ENCODE measurements around the gene MLLT11.
"Not testable (repeated sequence)": the region's sequence is repeated elsewhere in the genome, so short reads cannot be mapped to it uniquely, and the experiment has no call there.

The MLLT11 gene

DNA sequence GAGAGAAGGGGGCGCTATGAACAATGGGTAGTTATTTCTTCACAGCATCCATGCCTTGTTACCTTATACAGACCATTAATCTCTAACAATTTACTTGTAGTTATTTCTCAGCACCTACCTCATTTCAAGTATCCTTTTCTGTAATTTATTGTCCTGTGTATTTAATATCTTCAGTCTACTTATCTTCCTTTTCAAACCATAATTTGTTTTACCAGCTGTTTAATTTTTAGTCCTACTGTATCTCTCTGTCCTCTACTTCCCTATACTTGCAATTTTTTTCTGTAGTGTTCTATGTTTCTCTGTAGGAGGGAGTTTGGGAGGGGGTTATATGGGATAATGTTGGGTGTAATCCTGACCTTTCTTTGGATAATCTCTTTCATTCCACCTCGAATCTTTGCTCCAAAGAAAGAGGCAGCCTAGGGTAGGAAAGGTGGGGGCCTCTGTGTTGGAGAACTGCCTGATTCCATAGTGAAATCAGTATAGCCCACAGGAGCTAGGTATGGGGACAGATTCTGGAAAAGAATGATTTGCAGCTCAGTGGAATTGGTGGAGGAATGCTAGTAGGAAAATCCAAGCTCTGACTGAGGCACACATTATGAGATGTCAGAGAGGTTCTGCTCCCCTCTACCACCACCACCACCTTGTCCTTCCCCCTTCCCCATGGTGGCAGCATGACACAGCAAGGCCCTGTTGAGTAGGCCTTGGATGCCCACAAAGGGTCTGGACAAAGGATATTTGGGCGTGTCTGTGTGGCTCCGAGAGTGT lies 642 bp downstream of the MLLT11 start:
- no peak for DNase-seq (ENCODE audit: low read depth in 1 of 2, low spot score in 1 of 2)
- TF ChIP-seq JUND (IDR thresholded peaks at IDR 0.05; ENCODE audit: low read depth) = no peak
- in situ Hi-C loops (cut with HindIII; ENCODE audit: low pct_unique_long_range_greater_than_20kb, low sequenced_read_pairs) = no loop called here

DNA sequence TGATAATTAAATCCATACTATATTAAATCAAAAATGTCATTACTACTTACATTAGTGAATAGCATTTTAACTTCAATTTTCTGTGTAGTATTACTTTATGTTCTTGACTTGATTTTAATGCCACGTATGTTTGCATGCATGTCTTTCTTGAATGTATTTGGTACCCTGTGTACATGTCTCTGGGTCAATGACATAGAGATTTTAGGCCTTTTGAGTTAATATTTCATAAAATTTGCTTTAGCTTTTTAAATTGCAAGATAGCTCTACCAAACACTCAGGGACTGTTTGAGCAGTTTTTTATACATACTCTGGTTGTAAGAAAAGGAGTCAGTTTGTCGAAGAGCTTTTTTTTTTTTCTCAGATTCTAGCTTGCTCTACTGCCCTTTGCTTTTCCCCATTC lies 1.5 kb downstream of the MLLT11 start:
- in situ Hi-C loops (cut with HindIII; ENCODE audit: low pct_unique_long_range_greater_than_20kb, low sequenced_read_pairs) = no loop called here
- no peak for TF ChIP-seq JUND (IDR thresholded peaks at IDR 0.05; ENCODE audit: low read depth)
- DNase-seq (ENCODE audit: low read depth in 1 of 2, low spot score in 1 of 2) = no peak

DNA sequence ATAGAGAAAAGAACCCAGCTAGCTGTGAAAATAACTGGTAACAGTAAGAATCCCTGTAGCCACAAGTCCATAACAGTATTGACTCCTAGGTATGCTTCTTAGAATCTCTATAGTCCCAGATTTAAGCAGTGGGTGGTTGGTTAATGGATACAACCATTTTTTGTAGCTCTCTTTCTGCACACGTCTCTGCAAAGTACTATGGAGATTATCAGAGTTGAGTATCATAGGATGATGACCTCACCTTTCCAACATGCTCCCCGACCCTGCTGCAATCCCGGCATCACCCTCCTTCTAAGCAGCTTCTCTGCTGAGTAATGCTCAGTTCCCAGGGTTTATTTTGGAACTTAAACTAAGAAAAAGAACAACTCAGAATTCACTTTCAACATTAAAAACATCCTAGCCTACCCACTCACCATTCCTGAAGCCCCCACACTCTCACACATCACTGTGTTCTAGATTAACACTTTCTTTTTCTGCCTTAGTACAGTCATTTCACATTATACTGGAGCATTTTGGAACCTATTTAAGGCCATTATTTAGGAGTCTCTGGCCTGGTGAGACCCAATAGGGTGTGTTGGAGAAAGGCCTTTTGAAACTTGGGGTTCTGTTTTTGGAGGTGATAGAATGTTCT lies 2.7 kb downstream of the MLLT11 start:
- in situ Hi-C loops (cut with HindIII; ENCODE audit: low pct_unique_long_range_greater_than_20kb, low sequenced_read_pairs) = no loop called here
- DNase-seq (ENCODE audit: low read depth in 1 of 2, low spot score in 1 of 2) = no peak
- no peak for TF ChIP-seq JUND (IDR thresholded peaks at IDR 0.05; ENCODE audit: low read depth)

DNA sequence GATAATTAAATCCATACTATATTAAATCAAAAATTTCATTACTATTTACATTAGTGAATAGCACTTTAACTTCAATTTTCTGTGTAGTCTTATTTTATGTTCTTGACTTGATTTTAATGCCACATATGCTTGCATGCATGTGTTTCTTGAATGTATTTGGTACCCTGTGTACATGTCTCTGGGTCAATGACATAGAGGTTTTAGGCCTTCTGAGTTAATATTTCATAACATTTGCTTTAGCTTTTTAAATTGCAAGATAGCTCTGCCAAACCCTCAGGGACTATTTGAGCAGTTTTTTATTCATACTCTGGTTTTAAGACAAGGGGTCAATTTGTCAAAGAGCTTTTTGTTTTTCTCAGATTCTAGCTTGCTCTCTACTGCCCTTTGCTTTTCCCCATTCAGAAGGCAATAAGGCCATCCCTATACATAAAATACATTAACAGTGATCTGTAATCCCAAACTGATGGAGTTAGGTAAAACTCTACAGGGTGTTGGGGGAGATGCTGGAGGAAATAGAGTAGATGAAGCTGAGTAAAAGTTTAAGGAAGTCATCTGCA lies 5.0 kb downstream of the MLLT11 start:
- in situ Hi-C loops (cut with HindIII; ENCODE audit: low pct_unique_long_range_greater_than_20kb, low sequenced_read_pairs) = no loop called here
- DNase-seq (ENCODE audit: low read depth in 1 of 2, low spot score in 1 of 2) = no peak
- TF ChIP-seq JUND (IDR thresholded peaks at IDR 0.05; ENCODE audit: low read depth) = no peak

DNA sequence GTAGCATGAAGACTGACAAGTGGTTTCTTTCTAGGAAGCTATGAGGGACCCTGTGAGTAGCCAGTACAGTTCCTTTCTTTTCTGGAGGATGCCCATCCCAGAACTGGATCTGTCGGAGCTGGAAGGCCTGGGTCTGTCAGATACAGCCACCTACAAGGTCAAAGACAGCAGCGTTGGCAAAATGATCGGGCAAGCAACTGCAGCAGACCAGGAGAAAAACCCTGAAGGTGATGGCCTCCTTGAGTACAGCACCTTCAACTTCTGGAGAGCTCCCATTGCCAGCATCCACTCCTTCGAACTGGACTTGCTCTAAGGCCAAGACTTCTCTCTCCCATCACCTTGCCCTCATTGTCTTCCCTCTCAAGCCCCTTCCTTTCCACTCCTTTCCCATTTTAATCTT lies 7.0 kb downstream of the MLLT11 start:
- DNase-seq (ENCODE audit: low read depth in 1 of 2, low spot score in 1 of 2) = no peak
- in situ Hi-C loops (cut with HindIII; ENCODE audit: low pct_unique_long_range_greater_than_20kb, low sequenced_read_pairs) = no loop called here
- TF ChIP-seq JUND (IDR thresholded peaks at IDR 0.05; ENCODE audit: low read depth) = no peak

DNA sequence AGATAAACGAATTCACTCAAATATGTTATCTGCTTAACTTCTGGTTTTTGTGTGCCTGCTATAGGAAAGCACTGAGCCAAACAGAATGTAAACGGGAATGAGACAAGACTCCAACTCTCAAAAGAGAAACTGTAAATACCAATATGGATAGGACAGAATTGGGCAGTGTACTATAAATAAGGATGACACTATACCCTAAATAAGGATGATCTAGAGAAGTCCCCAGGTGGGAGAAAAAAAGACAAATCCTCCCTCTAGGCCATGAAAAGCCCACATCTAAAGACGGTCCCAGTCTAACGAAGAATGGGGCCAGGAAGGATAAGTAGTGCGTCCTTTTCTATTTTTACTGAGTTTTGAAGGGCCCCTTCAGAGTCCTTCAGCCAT lies 8.9 kb downstream of the MLLT11 start:
- TF ChIP-seq JUND (IDR thresholded peaks at IDR 0.05; ENCODE audit: low read depth) = no peak
- no peak for DNase-seq (ENCODE audit: low read depth in 1 of 2, low spot score in 1 of 2)
- in situ Hi-C loops (cut with HindIII; ENCODE audit: low pct_unique_long_range_greater_than_20kb, low sequenced_read_pairs) = no loop called here

DNA sequence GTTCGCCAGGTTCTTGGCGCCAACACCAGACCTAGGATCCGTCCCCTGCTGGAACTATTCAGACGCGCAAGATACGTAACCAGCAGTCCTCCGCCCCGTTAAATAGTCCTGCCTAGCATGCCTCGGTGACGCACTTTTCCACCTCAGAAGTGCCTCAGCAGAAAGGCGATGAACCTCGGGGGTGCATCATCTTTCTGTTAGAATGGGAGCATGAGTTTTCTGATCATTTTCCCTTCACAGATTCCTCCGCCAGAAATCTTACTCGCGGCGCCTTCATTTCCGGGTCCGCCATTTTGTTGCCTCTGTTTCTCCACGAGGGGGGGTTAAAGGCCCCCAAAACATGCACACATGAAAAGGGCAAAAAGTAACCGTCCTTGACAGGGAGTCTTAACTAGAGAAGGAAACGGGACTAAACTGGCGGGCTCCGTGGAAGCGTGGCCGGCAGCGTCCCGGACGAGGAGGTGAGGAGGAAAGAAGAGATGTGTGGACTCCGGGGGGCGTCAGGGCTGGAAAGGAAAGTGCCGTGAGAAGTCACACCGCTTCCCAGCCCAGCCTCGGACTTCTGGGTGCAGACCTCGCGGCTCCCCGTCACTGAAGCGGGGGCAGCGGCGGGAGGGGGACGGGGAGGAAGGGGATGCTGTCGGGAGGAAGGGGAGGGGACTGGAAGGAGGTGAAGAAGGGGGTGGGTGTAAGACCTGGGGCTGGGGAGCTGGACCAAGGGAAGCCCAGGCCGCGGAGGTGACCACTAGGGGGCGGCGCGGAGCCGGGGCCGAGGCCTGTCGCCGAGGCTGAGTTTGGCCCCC lies 10.5 kb downstream of the MLLT11 start, which contains the start of gene GABPB2:
TSS of gene GABPB2 (plus strand) at position 288 of the 803 bp plus-strand sequence. CDS start 17,429 bp downstream, outside the sequence.
- DNase-seq (ENCODE audit: low read depth in 1 of 2, low spot score in 1 of 2) = peak; percentile 83 to 97
- TF ChIP-seq JUND (IDR thresholded peaks at IDR 0.05; ENCODE audit: low read depth) = peak; percentile 71
- in situ Hi-C loops (cut with HindIII; ENCODE audit: low pct_unique_long_range_greater_than_20kb, low sequenced_read_pairs) = no loop called here

DNA sequence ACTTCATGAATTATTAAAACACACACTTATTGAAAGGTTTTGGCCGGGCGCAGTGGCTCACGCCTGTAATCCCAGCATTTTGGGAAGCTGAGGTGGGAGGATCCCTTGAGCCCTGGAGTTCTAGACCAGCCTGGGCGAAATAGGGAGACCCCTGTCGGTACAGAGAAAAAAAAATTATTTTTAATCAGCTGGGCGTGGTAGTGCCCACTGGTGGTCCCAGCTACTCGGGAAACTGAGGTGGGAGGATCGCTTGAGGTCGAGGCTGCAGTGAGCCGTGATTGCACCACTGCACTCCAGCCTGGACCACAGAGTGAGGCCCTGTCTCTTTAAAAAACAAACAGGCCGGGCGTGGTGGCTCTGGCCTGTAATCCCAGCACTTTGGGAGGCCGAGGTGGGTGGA lies 12.0 kb downstream of the MLLT11 start:
- in situ Hi-C loops (cut with HindIII; ENCODE audit: low pct_unique_long_range_greater_than_20kb, low sequenced_read_pairs) = no loop called here
- DNase-seq (ENCODE audit: low read depth in 1 of 2, low spot score in 1 of 2) = no peak
- no peak for TF ChIP-seq JUND (IDR thresholded peaks at IDR 0.05; ENCODE audit: low read depth)

DNA sequence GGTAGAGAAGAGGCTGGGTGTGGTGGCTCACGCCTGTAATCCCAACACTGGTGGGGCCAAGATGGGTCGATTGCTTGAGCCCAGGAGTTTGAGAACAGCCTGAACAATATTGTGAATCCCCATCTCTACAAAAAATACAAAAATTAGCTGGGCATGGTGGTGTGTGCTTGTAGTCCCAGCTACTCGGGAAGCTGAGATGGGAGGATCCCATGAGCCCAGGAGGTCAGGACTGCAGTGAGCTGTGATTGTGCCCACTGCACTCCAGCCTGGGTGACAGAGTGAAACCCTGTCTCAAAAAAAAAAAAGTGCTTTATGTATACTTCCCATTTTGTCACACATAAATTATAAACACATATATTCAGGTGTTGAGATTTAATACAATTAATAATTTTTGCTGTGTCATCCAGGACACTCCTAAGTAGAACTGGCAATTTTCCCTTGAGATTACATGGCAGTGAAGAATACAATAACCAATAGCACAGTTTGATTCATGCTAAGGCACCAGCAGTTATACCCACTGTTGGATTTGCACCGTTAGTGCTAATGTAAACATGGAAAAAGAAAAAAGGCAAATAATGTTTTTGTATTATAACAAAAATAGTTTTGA lies 25.9 kb downstream of the MLLT11 start:
- DNase-seq (ENCODE audit: low read depth in 1 of 2, low spot score in 1 of 2) = no peak
- no peak for TF ChIP-seq JUND (IDR thresholded peaks at IDR 0.05; ENCODE audit: low read depth)
- in situ Hi-C loops (cut with HindIII; ENCODE audit: low pct_unique_long_range_greater_than_20kb, low sequenced_read_pairs) = no loop called here

DNA sequence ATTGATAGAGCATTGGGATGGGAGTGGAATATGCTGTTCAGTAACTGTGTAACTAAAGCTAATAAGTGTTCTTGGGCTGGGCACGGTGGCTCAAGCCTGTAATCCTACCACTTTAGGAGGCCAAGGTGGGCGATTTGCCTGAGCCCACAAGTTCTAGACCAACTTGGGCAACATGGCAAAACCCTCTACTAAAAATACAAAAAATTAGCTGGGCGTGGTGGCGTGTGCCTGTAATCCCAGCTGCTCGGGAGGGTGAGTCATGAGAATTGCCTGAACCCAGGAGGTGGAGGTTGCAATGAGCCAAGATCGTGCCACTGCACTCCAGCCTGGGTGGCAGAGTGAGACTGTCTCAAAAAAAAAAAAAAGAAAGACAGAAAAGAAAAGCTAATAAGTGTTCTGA lies 37.2 kb downstream of the MLLT11 start:
- DNase-seq (ENCODE audit: low read depth in 1 of 2, low spot score in 1 of 2); in situ Hi-C loops (cut with HindIII; ENCODE audit: low pct_unique_long_range_greater_than_20kb, low sequenced_read_pairs): not testable (repeated sequence)

DNA sequence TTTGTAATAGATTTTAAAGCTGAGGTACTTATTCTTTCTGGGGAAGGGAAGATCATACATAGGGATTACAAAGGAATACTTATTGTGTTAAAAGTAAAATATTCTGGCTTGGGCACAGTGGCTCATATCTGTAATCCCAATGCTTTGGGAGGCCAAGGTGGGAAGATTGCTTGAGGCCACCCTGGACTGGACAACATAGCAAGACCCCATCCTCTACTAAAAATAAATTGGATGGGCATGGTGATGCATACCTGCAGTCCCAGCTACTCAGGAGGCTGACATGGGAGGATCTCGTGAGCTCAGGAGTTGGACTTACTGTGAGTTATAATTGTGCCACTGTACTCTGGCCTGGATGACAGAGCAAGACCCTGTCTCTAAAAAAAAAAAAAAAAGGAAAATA lies 37.9 kb downstream of the MLLT11 start:
- in situ Hi-C loops (cut with HindIII; ENCODE audit: low pct_unique_long_range_greater_than_20kb, low sequenced_read_pairs) = no loop called here
- TF ChIP-seq JUND (IDR thresholded peaks at IDR 0.05; ENCODE audit: low read depth) = no peak
- no peak for DNase-seq (ENCODE audit: low read depth in 1 of 2, low spot score in 1 of 2)

DNA sequence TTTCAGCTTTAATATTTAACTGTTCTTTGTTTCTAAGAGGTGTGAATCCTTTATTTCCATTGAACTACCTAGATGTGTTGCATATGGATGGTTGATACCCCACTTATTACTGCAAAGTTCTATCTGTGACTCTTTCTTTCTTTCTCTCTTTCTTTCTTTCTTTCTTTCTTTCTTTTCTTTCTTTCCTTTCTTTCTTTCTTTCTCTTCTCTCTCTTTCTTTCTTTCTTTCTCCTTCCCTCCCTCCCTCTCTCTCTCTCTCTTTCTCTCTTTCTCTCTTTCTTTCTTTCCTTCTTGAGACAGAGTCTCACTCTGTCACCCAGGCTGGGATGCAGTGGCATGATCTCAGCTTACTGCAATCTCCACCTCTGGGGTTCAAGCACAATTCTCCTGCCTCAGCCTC lies 44.4 kb downstream of the MLLT11 start:
- TF ChIP-seq JUND (IDR thresholded peaks at IDR 0.05; ENCODE audit: low read depth) = no peak
- in situ Hi-C loops (cut with HindIII; ENCODE audit: low pct_unique_long_range_greater_than_20kb, low sequenced_read_pairs) = no loop called here
- no peak for DNase-seq (ENCODE audit: low read depth in 1 of 2, low spot score in 1 of 2)
